Esophagus muscularis mucosa (tissue), 4 donors: ENCODE results near the gene CNST.

Source experiments
- EP300 ChIP-seq: sonication (generic); formaldehyde crosslinking; IDR thresholded peaks from one replicate; pipeline ENCODE4 v1.6.1; 2017; ENCODE audit warnings: antibody characterized with exemption
- POLR2A ChIP-seq: fragments of 450-650 bp; IDR thresholded peaks from one replicate; pipeline ENCODE4 v1.6.1; 2017; ENCODE audit warnings: antibody characterized with exemption, moderate library complexity, mild to moderate bottlenecking, low read depth
- POLR2AphosphoS5 ChIP-seq, 2 donors: sonication (generic); formaldehyde crosslinking; IDR thresholded peaks; one replicate each; pipeline ENCODE4 v1.6.1; 2017; ENCODE audit warnings: antibody characterized with exemption in 2 of 2
- TF ChIP-seq, protein P1 (sequence below), 3 experiments: fragments of 200-600 bp in 2 of 3; fragments of 450-650 bp in 1 of 3; sonication (generic) in 2 of 3; IDR thresholded peaks; one replicate each; pipeline ENCODE4 v1.5.1; 2017 to 2019; ENCODE audit warnings: antibody characterized with exemption in 3 of 3, mild to moderate bottlenecking in 2 of 3, moderate library complexity in 1 of 3

DNA sequence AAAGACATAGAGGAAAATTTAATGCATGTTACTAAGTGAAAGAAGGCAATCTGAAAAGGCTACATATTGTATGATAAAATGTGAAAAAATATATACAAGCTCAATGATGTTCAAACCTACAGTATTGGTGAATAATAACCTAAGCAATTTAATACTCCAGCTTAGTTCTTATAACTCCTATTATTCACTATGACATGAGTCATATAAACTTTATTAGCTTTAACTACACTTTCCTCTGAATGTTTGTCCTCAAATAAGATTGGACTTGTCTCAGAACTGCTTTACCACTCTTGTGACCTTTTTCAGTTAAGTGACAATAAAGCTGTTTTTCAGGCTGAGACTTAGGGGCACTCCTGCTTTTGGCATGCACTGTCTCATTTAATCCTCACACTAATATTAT is 50.9 kb downstream of the CNST start:
- no peak for TF ChIP-seq POLR2AphosphoS5 (IDR thresholded peaks at IDR 0.05)
- TF ChIP-seq, protein P1, sequence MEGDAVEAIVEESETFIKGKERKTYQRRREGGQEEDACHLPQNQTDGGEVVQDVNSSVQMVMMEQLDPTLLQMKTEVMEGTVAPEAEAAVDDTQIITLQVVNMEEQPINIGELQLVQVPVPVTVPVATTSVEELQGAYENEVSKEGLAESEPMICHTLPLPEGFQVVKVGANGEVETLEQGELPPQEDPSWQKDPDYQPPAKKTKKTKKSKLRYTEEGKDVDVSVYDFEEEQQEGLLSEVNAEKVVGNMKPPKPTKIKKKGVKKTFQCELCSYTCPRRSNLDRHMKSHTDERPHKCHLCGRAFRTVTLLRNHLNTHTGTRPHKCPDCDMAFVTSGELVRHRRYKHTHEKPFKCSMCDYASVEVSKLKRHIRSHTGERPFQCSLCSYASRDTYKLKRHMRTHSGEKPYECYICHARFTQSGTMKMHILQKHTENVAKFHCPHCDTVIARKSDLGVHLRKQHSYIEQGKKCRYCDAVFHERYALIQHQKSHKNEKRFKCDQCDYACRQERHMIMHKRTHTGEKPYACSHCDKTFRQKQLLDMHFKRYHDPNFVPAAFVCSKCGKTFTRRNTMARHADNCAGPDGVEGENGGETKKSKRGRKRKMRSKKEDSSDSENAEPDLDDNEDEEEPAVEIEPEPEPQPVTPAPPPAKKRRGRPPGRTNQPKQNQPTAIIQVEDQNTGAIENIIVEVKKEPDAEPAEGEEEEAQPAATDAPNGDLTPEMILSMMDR (IDR thresholded peaks at IDR 0.05), result no peak
- TF ChIP-seq POLR2A, result no peak
- TF ChIP-seq EP300, result no peak
